Ovary (tissue), 9 donors: ENCODE results near the gene FAM149B1. TPM values are rescaled to one million over a fixed set of nuclear protein-coding genes. Genes with fewer than 3 reads are reported as not detected.

Source experiments
- DNase-seq, 5 donors: peaks; one replicate each; pipeline ENCODE4 v3.0.0-alpha.2; 2019 to 2020
- H3K27ac ChIP-seq, 2 donors: fragments of 200-600 bp; one replicate each; pipeline versions ENCODE4 v1.5.1 to v1.8.0; 2019 to 2022
- H3K27me3 ChIP-seq: fragments of 200-600 bp; one replicate; pipeline ENCODE4 v1.8.0; 2022
- H3K36me3 ChIP-seq: fragments of 200-600 bp; sonication (generic); one replicate; pipeline ENCODE4 v1.5.1; 2019
- H3K4me1 ChIP-seq: one replicate; pipeline ENCODE4 v1.8.1; 2013; ENCODE audit warnings: mild to moderate bottlenecking, moderate library complexity; ENCODE audit not compliant: insufficient read depth
- H3K4me3 ChIP-seq: fragments of 200-600 bp; sonication (generic); one replicate; pipeline ENCODE4 v1.5.1; 2017
- H3K9me3 ChIP-seq, 2 donors: fragments of 200-600 bp in 1 of 2; sonication (generic) in 1 of 2; one replicate each; pipeline versions ENCODE4 v1.5.1 to v1.8.1; 2013 to 2019; ENCODE audit warnings: mild to moderate bottlenecking in 1 of 2, moderate library complexity in 1 of 2
- EP300 ChIP-seq: sonication (generic); formaldehyde crosslinking; IDR thresholded peaks from one replicate; pipeline ENCODE4 v1.6.1; 2017; ENCODE audit warnings: antibody characterized with exemption
- POLR2A ChIP-seq: fragments of 450-650 bp; IDR thresholded peaks from one replicate; pipeline ENCODE4 v1.6.1; 2017; ENCODE audit warnings: antibody characterized with exemption, mild to moderate bottlenecking, moderate library complexity
- WGBS, 3 donors: extraction: QIAGEN DNeasy Blood & Tissue Kit in 1 of 3; methylation state at CpG; one replicate each; pipeline versions ENCODE4 v1.1.5 to v1.1.7; 2013 to 2017; 5-methylcytosine and 5-hydroxymethylcytosine counted together
- intact Hi-C, 4 donors: fragments of 100-400 bp; cut with DNase I; formaldehyde crosslinking; loops; one replicate each; pipeline versions ENCODE4 v1.11.0 to v1.15.1; 2022 to 2023
- polyA plus RNA-seq, 2 donors: library from polyadenylated mRNA; stranded (reverse); fragments of 200-250 nt in 1 of 2; fragments of 350-450 nt in 1 of 2; fragmentation: Illumina TruSeq in 1 of 2; extraction: RNeasy Lipid Tissue Mini Kit (QIAGEN cat#74804) in 1 of 2; gene quantifications; one replicate each; pipeline ENCODE4 v1.2.3, GENCODE V29; 2013 to 2014
- total RNA-seq, 7 donors: library from RNA; depleted of rRNA in 2 of 7; stranded (reverse); fragments of >200 nt in 2 of 7; fragmentation: NEBNext Ultra II Directional in 3 of 7; extraction: Animal tissue kit (Norgen Biotek cat#: 25700) in 3 of 7; gene quantifications; one replicate each; pipeline versions ENCODE4 v1.1.0 to v1.2.4, GENCODE V29; 2016 to 2023
- TF ChIP-seq, protein P1 (sequence below), 3 donors: fragments of 450-650 bp in 2 of 3; fragments of 200-600 bp in 1 of 3; IDR thresholded peaks; one replicate each; pipeline versions ENCODE4 v1.5.1 to v1.8.0; 2016 to 2022; ENCODE audit warnings: antibody characterized with exemption in 3 of 3, mild to moderate bottlenecking in 1 of 3
- donor health status: DM: no; HTN: no; CAD: no; lungs with moderate emphysema.
- donor health status: DM: no; HTN: no; CAD: no.
- donor health status: Bipolar disorder and iron deficiency.
- donor health status: DM: yes; HTN: yes; CAD: no.
- donor health status: DM: no; HTN: no; CAD: no.
- donor health status: DM: yes; HTN: yes; CAD: no.

The FAM149B1 gene
- total and polyA plus RNA-seq, 9 donors = 11.7 to 34.8 (median 23.2) TPM

DNA sequence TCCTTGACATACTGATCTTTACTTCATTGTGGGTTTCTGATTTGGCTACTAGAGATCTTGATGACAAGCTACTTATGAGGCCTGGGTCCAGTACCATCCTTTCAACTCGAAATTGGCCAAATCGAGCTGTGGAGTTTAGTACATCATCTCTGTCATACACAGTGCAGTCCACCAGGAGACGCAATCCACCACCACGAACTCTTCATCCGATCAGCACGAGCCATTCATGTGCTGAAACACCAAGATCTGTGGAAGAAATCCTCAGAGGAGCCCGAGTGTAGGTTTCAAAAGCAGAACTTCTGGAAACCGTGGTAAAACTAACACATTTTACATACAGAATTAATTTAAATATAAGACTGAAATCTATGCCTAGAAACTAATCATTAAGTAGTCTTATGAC lies 65.0 kb downstream of the FAM149B1 start:
- no peaks in the 10 kb centered on the region for H3K9me3 ChIP-seq
- intact Hi-C loops = no loop called here
- H3K27me3 ChIP-seq = no peaks in the 10 kb centered on the region
- DNase-seq = no peak
- no peak overlapping the region for H3K4me3 ChIP-seq
- WGBS, 3 donors = 86 to 88% (median 86%) methylated on average over 8 of the region's 8 CpGs
- H3K36me3 ChIP-seq = no peaks in the 10 kb centered on the region
- peaks cover 4% of the 10 kb centered on the region for H3K4me1 ChIP-seq
- TF ChIP-seq, protein P1, sequence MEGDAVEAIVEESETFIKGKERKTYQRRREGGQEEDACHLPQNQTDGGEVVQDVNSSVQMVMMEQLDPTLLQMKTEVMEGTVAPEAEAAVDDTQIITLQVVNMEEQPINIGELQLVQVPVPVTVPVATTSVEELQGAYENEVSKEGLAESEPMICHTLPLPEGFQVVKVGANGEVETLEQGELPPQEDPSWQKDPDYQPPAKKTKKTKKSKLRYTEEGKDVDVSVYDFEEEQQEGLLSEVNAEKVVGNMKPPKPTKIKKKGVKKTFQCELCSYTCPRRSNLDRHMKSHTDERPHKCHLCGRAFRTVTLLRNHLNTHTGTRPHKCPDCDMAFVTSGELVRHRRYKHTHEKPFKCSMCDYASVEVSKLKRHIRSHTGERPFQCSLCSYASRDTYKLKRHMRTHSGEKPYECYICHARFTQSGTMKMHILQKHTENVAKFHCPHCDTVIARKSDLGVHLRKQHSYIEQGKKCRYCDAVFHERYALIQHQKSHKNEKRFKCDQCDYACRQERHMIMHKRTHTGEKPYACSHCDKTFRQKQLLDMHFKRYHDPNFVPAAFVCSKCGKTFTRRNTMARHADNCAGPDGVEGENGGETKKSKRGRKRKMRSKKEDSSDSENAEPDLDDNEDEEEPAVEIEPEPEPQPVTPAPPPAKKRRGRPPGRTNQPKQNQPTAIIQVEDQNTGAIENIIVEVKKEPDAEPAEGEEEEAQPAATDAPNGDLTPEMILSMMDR (IDR thresholded peaks at IDR 0.05) = no peak
- no peak for TF ChIP-seq POLR2A
- TF ChIP-seq EP300 = no peak
- H3K27ac ChIP-seq = no peak overlapping the region

DNA sequence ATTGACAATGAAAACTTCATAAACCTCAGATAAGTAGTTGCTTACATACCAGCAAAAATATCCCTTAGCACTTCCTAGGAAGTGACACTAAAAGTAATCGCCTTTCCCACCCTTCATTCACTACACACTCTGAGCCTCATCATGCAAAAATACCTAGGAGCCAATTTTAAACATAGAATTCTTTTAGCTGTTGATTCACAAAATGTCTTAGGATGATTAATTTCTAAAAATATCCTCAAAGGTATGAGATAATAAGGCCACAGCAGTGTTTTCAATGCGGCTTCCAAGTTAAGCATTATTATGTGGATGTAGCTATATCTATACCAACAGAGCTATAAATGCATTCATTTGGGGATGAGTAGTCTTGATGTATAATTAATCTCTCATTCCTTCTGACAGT lies 66.0 kb downstream of the FAM149B1 start:
- WGBS, 3 donors = 46 to 77% (median 48%) methylated on average over 2 of the region's 2 CpGs
- intact Hi-C loops = no loop called here
- no peaks in the 10 kb centered on the region for H3K27me3 ChIP-seq
- H3K9me3 ChIP-seq = no peaks in the 10 kb centered on the region
- no peak overlapping the region for H3K4me3 ChIP-seq
- TF ChIP-seq POLR2A (no peak), EP300 (no peak)
- TF ChIP-seq, protein P1 (IDR thresholded peaks at IDR 0.05) = no peak
- no peaks in the 10 kb centered on the region for H3K36me3 ChIP-seq
- no peak overlapping the region for H3K27ac ChIP-seq
- no peaks in the 10 kb centered on the region for H3K4me1 ChIP-seq
- no peak for DNase-seq

DNA sequence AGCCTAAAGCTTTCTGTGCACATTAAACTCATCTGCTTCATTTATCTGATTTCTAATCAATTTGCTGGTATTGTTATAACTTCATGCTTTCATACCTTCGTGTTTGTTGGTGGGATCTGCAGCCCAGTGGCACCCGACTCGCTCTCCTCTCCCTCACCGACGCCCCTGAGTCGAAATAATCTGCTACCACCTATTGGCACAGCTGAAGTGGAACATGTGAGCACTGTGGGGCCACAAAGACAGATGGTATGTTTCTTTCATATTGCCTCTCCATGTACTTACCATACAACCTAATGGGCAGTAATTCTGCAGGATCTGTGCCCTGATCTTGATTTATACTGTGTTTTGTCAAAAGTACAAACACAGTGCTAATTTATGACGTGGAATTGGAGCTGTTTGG lies 66.8 kb downstream of the FAM149B1 start:
- Histone ChIP-seq H3K9me3 (no peaks in the 10 kb centered on the region), H3K27me3 (no peaks in the 10 kb centered on the region), H3K36me3 (no peaks in the 10 kb centered on the region), H3K4me1 (no peaks in the 10 kb centered on the region), H3K27ac (no peak overlapping the region), H3K4me3 (no peak overlapping the region)
- TF ChIP-seq, protein P1 (IDR thresholded peaks at IDR 0.05) = no peak
- DNase-seq = no peak
- intact Hi-C loops = no loop called here
- 76 to 83% (median 80%) methylated on average over 7 of the region's 7 CpGs for WGBS, 3 donors

DNA sequence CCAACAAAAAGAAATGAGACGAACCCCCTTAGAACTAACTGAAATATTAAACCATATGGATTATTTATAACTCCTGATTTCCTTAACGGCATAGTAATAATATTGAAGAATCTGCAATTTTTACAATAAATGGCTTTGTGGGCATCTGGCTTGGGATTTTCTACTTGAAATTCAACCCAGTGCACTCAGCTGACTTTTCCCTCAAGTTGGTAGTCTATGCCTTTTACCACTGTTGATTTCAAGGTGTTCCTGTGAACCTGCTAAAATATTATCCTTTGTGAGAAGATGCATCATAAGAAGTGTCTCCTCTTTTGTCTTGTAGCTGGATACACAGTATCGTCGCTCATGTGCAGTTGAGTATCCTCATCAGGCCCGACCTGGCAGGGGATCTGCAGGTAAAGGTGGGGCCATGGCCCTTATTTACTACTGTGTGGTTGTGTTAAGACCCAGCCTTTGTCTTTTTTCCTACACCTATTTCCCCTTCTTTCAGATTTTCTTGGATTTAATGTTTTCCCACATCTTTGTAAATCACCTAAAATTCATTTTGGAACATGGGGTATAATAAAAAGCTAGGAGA lies 71.2 kb downstream of the FAM149B1 start:
- Histone ChIP-seq H3K4me3 (no peak overlapping the region), H3K9me3 (no peaks in the 10 kb centered on the region), H3K27ac (no peak overlapping the region), H3K27me3 (no peaks in the 10 kb centered on the region), H3K4me1 (no peaks in the 10 kb centered on the region), H3K36me3 (no peaks in the 10 kb centered on the region)
- WGBS, 3 donors = 85 to 92% (median 89%) methylated on average over 5 of the region's 5 CpGs
- intact Hi-C loops = no loop called here
- TF ChIP-seq POLR2A = no peak
- no peak for TF ChIP-seq EP300
- TF ChIP-seq, protein P1 (IDR thresholded peaks at IDR 0.05) = no peak
- no peak for DNase-seq
